SIG-M5 (cell line): ENCODE results near the gene ADAMTSL1.

Experiments used
- DNase-seq: peaks from one replicate; lab custom pipeline; 2025; lab: John Stamatoyannopoulos, UW

ADAMTSL1 gene

GRCh38 chr9:18461496-18461895 is 12.5 kb upstream of the ADAMTSL1 start:
- no peak for DNase-seq

- DNase-seq: no peak
Observed at GRCh38 chr9:18463991-18464390, 10.0 kb upstream of the ADAMTSL1 start.

DNA sequence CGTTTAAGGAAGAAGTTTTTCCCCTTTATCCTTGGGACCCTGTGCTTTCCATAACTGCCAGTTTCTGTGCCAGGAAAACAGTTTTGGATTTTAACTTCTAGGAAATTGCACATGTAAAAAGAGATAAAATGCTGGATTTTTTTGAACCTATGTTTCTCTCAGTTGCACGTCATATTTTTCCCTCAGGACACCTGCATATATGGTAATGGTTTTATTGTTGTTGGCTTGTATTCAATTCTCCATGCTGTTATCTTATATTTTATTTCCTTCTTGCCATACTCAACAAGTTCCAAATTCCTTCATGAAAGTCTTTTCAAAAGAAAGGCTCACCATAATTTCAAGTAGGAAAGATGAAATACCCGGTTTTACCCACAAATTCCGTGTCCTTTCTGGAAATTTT is 7.9 kb upstream of the ADAMTSL1 start:
- no peak for DNase-seq

DNA sequence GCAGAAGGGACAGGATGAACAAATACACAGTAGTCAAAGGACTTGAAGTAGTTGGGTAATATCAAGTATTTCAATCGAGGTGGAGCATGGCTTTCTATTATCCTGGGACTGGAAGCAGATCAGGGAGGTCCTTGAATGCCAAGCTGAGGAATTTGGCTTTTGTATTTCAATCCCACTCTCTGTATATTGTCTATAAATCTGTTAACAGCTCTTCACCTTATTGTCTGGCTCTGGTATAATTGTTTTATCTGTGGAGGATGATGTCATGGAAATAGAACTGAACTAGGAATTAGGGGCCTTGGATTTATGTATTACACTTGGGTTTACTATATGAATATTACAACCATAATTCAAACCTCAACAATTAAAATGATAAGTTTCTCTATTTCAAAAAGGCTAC is 6.3 kb upstream of the ADAMTSL1 start:
- DNase-seq: no peak

DNA sequence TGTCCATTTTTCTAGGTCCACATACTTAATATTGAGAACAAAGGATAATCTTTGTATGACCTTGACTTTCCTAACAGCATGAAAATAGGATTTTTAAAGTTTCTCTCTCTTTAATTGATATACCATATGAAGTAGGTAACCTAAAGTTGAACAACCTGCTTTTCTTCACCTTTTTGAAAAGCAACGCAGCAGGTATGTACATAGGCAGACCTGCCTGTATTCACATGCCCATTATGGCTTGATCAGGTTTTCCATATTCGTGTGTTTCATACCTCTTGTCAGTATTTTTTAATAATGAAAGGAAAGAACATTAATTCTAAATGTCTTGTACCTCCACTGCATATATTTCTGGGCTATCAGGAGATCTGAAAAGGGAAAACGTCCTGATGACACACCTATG is 1.5 kb upstream of the ADAMTSL1 start:
- DNase-seq: no peak

GRCh38 chr9:18472841-18473251 is 1.1 kb upstream of the ADAMTSL1 start:
- DNase-seq: no peak

DNA sequence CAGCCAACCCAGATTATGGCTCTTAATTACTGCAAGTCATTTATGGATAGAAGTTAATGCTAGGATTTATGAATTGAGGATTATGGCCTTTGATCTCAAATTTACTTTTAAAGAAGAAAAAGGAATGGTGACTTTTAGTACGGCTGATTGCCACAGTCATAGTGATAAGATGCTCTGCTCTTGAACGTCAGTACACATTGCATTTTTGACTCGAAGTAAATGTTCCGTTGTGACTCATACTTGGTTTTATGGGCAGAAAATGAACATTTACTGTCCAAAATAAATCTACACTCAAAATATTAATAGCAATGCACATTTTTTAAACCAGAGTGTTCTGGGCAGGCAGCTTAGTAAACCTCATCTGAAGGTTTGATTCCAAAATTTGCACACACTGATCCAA is 830 bp downstream of the ADAMTSL1 start:
- no peak for DNase-seq

GRCh38 chr9:18477121-18477660 is 3.2 kb downstream of the ADAMTSL1 start:
- no peak for DNase-seq

- DNase-seq: no peak
Observed at GRCh38 chr9:18477719-18478118, 3.8 kb downstream of the ADAMTSL1 start.

DNA sequence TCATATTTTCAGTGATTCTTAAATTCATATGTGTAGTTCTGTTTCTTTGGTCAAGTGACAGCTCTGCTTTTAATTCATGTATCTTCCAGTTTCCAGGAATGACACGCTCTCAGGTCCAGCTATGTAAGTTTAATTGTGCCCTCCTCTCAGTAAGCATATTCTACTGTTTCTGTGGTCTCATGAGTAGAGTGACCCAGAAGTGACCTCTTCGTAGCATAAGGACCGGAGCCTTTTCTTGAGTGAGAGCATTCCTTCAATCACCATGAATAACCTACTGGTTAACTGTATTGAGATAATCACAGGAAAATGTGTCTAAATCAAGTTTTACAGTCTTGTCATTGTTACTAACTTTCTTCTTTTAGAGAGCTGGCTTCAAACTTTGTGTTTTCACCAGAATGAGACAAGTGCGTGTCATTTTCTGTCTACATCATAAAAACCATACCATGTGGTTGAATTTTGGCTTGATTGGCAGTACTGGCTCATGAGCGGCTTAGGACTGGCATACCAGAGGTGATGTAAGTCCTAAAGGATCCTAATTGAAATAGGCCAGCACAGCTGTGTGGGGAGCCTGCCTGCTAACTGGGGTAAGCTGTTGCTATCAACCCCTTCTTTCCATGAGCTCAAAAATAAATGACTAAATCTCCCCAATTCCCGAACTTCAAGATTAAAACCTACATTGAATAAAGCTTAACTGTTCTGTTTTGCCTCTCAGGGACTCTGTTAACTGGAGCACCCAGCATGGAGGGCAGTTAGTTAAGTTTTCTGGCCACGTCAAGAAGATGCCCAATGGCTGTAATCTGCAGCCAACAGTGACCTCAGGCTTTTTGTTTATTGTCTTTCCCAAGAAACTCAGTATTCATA is 4.8 kb downstream of the ADAMTSL1 start:
- no peak for DNase-seq

- DNase-seq: no peak
Observed at GRCh38 chr9:18479405-18479804, 5.5 kb downstream of the ADAMTSL1 start.

DNA sequence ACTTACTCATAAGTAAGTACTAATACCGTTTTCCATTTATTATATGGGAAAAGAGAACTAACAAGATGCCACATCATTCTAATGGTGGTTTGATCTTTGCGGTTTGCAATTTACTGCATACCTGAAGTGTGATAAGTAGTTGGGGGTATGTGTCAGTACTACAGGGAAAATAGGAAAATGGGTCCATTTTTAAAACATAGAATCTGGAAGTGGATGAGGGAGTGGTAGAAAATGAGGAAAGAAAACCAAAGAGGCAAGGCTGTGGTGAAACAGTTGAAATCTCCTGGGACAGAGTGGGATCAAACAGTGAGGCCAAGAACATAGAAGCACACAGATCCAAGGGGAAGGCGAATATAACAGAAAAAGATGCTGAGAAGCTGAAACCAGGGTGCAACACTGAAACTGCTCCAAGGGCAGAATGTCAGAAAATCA is 6.7 kb downstream of the ADAMTSL1 start:
- no peak for DNase-seq

- DNase-seq: no peak
Observed at GRCh38 chr9:18482371-18482770, 8.4 kb downstream of the ADAMTSL1 start.

DNA sequence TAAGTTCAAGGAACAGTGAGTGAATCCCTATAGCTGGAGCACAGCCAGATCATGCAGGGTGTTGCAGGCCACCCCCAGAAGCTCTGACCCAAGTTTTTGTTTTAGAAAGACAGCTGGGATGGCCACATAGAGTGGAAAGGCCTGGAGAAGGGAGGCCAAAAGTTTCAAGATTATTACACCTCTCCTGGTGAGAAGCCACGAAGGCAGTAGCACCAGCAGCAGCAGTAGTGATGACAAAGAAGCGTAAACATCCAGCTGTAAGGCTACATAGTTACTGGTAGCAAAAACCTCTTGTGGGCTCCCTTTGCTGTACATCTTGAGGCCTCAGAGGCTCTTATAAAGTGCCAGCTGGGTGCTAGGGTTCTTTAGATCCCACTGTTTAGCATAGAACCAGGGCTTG is 11.8 kb downstream of the ADAMTSL1 start:
- no peak for DNase-seq

DNA sequence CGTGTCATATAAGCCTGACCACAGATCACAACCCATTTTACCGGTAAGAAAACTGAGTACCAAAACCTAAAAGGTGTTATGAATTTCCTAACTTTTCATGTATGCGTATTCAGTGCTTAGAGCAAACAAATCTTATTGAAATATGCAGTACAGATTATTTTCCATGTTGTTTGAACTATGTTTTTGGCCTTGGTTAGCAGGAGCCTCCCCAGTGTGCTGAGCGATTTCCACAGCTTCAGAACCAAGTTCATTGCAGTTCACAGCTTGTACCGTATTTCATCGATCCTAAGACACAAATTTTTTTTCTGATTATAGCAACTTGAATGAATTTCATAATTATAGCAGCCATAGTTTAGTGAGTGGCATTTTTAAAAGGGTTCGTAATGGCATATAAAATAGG is 13.7 kb downstream of the ADAMTSL1 start:
- no peak for DNase-seq

GRCh38 chr9:18488886-18489285 is 14.9 kb downstream of the ADAMTSL1 start:
- DNase-seq: no peak

DNA sequence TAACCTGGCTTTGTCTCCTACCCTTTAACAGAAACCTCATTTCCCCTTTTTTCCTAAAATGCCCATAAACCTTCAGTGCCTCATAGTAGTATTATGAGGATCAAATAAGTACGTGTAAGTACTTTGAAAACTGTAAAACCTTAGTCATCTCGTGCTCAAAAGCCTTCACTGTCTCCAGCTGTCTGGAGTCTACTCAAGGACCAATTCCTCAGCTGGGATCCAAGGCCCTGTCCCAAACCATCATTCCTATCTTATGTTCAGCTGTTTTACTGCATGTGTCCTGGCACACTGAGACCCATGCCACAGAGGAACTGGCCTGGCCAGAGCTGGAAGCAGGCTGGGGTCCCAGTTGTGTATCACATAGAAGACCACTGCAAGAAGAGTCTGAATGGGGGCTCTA is 15.9 kb downstream of the ADAMTSL1 start:
- no peak for DNase-seq

GRCh38 chr9:18490641-18491370 is 16.9 kb downstream of the ADAMTSL1 start:
- no peak for DNase-seq

GRCh38 chr9:18492612-18493011 is 18.7 kb downstream of the ADAMTSL1 start:
- DNase-seq: no peak

- DNase-seq: no peak
Observed at GRCh38 chr9:18493451-18493993, 19.6 kb downstream of the ADAMTSL1 start.

DNA sequence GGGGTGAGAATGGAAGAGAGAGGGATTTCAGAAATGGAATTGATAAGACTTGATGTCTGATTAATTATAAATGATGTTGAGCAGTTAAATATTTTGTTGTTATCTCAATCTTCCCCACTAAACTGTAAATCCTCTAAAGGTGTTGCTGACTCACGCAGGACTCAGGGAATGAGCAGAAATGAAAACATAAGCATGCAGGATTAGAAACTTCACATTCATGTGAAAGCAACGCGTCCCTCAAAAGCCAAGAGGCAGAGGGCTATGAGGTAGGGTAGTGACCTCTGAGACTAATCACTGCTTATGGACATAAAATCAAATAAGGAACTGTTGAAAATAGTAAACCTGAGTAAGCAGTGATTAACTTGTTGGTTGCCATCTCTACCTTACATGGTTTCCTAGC is 21.1 kb downstream of the ADAMTSL1 start:
- DNase-seq: no peak

DNA sequence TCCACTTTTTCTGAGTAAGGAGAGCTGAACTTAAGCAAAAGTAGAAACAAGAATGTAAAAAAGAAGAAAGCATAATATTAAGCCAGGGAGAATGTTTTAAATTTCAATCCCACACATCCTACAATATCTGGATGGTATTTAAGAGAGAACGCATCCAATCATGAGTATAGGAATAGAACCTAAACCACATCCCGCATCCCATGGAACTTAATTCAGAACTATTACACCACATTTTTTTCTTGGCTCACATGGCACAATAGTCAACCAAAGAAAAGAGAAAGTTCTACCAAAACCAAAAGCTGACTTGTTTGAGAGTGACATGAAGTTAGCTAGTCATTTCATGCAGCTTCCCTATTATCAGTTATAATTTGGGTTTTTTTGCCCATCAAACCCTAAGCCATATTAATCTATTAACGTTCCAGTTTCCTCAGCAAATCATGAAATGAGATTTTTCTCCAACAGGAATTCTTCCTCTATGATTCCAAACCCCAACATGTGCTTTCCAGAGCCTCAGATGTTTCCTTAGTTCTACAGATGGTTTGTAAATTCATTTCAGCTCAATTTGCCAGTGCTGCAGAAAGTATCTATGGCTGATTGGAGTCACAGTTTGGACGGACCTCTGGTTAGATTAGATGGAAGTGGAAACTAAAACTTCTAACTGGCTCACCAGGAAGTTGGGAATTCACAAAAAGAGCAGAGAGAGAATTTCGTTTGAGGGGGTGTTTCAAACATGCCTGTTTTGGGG is 22.5 kb downstream of the ADAMTSL1 start:
- DNase-seq: no peak
